Hepatocyte (in vitro differentiated cells): ENCODE results near the gene PSMD8.

Experiments used
- EZH2 ChIP-seq: fragments of 200-600 bp; sonication (generic); IDR thresholded peaks from 2 replicates; pipeline ENCODE4 v1.6.1; 2016; ENCODE audit warnings: antibody characterized with exemption, mild to moderate bottlenecking, borderline replicate concordance
- TF ChIP-seq, protein P1 (sequence below): fragments of 200-600 bp; sonication (generic); IDR thresholded peaks from 2 replicates; pipeline ENCODE4 v1.5.1; 2016; ENCODE audit warnings: antibody characterized with exemption, mild to moderate bottlenecking; ENCODE audit not compliant: poor library complexity

DNA sequence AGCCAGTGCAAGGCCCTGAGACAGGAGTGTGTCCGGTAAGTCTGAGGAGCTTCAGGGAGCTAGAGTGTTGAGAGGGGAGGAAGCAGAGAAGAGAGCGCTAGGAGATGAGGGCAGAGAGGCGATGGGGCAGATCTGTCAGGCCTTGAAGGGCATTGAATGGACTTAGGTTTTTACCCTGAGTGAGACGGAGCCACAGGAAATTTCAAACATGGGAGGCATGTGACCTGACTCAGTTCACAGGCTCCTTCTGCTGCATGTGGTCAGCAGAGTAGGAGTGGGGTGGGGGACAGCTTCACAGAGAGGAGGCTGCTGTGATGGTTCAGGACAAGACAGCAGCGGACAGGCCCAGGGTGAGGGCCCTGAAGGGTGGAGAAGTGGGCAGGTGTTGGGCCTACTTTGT is 26.0 kb downstream of the PSMD8 start:
- TF ChIP-seq, protein P1, sequence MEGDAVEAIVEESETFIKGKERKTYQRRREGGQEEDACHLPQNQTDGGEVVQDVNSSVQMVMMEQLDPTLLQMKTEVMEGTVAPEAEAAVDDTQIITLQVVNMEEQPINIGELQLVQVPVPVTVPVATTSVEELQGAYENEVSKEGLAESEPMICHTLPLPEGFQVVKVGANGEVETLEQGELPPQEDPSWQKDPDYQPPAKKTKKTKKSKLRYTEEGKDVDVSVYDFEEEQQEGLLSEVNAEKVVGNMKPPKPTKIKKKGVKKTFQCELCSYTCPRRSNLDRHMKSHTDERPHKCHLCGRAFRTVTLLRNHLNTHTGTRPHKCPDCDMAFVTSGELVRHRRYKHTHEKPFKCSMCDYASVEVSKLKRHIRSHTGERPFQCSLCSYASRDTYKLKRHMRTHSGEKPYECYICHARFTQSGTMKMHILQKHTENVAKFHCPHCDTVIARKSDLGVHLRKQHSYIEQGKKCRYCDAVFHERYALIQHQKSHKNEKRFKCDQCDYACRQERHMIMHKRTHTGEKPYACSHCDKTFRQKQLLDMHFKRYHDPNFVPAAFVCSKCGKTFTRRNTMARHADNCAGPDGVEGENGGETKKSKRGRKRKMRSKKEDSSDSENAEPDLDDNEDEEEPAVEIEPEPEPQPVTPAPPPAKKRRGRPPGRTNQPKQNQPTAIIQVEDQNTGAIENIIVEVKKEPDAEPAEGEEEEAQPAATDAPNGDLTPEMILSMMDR: no peak
- TF ChIP-seq EZH2: no peak
